ENCODE data around the gene STK10. TPM values are rescaled to one million over a fixed set of nuclear protein-coding genes. Genes with fewer than 3 reads are reported as not detected.

STK10 gene
- total and polyA plus RNA-seq, 4 donors = 17.2 to 65.4 (median 43.6) TPM

DNA sequence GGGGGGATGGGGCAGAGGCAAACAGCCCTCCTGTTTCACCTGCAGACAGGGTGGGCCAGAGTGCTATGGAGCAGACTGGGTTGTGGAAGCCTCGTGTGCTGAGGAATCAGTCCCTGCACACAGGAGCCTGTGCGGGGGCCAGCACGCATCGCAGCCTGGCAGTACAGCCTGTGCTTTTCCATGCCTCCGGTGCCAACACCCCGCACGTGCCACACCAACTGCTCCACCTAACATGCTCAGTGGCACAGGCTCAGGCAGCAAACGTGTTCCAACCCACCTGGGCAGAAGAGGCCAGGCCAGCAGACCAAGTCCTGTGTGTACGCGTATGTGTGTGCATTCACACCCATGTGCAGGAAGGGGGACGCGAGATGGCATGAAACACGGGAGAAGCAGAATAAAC lies 144.2 kb downstream of the STK10 start:
- 89% methylated on average over 13 of the region's 13 CpGs for WGBS, 2 donors
- DNase-seq = no peak

DNA sequence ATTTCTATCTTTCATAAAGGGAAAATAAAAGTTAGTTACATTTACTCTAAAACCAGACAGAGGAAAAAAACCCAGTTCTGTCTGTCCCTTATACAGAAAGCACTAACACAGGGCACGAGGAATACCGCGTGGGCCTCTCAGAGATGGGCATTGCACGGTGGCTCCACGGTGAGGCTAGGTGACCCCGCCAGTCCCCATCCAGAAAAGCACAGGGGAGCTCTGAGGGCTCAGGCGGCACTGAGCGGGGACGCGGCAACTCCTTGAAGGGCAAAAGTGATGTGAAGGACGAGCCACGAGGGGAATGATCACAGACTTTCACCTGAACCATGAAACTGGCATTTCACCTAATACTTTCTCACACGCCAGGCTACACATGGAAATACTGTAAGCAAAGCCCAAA lies 145.8 kb downstream of the STK10 start:
- no peaks in the 10 kb centered on the region for H3K9me3 ChIP-seq (ENCODE audit: control insufficient read depth in 4 of 4, insufficient read depth in 3 of 4, low read length in 3 of 4)
- H3K4me1 ChIP-seq (ENCODE audit: control insufficient read depth in 5 of 5, insufficient read depth in 5 of 5, low read length in 5 of 5) = peaks cover 0 to 5% (median 0%) of the 10 kb centered on the region in 5 donors
- H3K27me3 ChIP-seq (ENCODE audit: control insufficient read depth in 3 of 3, insufficient read depth in 3 of 3, low read length in 2 of 3) = no peaks in the 10 kb centered on the region
- H3K27ac ChIP-seq (ENCODE audit: low read depth in 1 of 2, low read length in 1 of 2) = no peak overlapping the region
- no peak overlapping the region for H3K4me3 ChIP-seq
- TF ChIP-seq, protein P1, sequence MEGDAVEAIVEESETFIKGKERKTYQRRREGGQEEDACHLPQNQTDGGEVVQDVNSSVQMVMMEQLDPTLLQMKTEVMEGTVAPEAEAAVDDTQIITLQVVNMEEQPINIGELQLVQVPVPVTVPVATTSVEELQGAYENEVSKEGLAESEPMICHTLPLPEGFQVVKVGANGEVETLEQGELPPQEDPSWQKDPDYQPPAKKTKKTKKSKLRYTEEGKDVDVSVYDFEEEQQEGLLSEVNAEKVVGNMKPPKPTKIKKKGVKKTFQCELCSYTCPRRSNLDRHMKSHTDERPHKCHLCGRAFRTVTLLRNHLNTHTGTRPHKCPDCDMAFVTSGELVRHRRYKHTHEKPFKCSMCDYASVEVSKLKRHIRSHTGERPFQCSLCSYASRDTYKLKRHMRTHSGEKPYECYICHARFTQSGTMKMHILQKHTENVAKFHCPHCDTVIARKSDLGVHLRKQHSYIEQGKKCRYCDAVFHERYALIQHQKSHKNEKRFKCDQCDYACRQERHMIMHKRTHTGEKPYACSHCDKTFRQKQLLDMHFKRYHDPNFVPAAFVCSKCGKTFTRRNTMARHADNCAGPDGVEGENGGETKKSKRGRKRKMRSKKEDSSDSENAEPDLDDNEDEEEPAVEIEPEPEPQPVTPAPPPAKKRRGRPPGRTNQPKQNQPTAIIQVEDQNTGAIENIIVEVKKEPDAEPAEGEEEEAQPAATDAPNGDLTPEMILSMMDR (IDR thresholded peaks at IDR 0.05; ENCODE audit: control extremely low read depth, extremely low read depth) = no peak
- no peak for ATAC-seq (ENCODE audit: insufficient read depth, low FRiP score)
- peaks cover 0 to 14% (median 0%) of the 10 kb centered on the region in 4 donors for H3K36me3 ChIP-seq (ENCODE audit: control insufficient read depth in 4 of 4, insufficient read depth in 4 of 4, low read length in 4 of 4)
- H3K9ac ChIP-seq (ENCODE audit: insufficient read depth in 1 of 2, low read length in 2 of 2) = no peak overlapping the region
- DNase-seq = no peak
- WGBS, 2 donors = 90 to 92% methylated on average over 13 of the region's 13 CpGs

More for the DNA sequence above, 144.2 kb downstream of the STK10 start:
- TF ChIP-seq, protein P1 (IDR thresholded peaks at IDR 0.05; ENCODE audit: control extremely low read depth, extremely low read depth) = no peak
- Histone ChIP-seq H3K9me3 (ENCODE audit: control insufficient read depth in 4 of 4, insufficient read depth in 3 of 4, low read length in 3 of 4) (no peaks in the 10 kb centered on the region), H3K36me3 (ENCODE audit: control insufficient read depth in 4 of 4, insufficient read depth in 4 of 4, low read length in 4 of 4) (peaks cover 0 to 20% (median under 1%) of the 10 kb centered on the region in 4 donors), H3K27me3 (ENCODE audit: control insufficient read depth in 3 of 3, insufficient read depth in 3 of 3, low read length in 2 of 3) (no peaks in the 10 kb centered on the region), H3K9ac (ENCODE audit: insufficient read depth in 1 of 2, low read length in 2 of 2) (no peak overlapping the region), H3K4me3 (no peak overlapping the region), H3K27ac (ENCODE audit: low read depth in 1 of 2, low read length in 1 of 2) (no peak overlapping the region), H3K4me1 (ENCODE audit: control insufficient read depth in 5 of 5, insufficient read depth in 5 of 5, low read length in 5 of 5) (peaks cover 0 to 5% (median 0%) of the 10 kb centered on the region in 5 donors)
- ATAC-seq (ENCODE audit: insufficient read depth, low FRiP score) = no peak

DNA sequence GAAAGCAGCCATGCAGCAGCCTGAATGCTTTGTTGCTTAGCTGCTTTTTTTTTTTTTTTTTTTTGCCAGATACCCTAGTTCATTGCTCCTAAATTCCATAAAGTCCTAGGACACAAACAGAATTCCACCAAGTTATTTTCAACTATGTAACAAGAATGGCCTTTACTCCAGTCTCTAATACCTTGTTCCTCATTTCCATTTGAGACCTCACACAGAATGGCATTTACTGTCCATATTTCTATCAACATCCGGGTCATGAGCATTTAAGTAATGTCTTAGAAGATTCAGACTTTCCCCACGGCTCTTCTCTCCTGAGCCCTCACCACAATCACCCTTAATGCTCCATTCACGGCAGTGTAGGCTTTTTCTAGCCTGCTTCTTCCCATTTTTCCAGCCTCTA lies 149.9 kb downstream of the STK10 start:
- 77 to 85% methylated on average over 3 of the region's 3 CpGs for WGBS, 2 donors
- ATAC-seq (ENCODE audit: insufficient read depth, low FRiP score) (no peak), DNase-seq (no peak)
- Histone ChIP-seq H3K4me3 (no peak overlapping the region), H3K27ac (ENCODE audit: low read depth in 1 of 2, low read length in 1 of 2) (no peak overlapping the region), H3K9ac (ENCODE audit: insufficient read depth in 1 of 2, low read length in 2 of 2) (no peak overlapping the region), H3K27me3 (ENCODE audit: control insufficient read depth in 3 of 3, insufficient read depth in 3 of 3, low read length in 2 of 3) (no peaks in the 10 kb centered on the region), H3K36me3 (ENCODE audit: control insufficient read depth in 4 of 4, insufficient read depth in 4 of 4, low read length in 4 of 4) (no peaks in the 10 kb centered on the region), H3K9me3 (ENCODE audit: control insufficient read depth in 4 of 4, insufficient read depth in 3 of 4, low read length in 3 of 4) (no peaks in the 10 kb centered on the region), H3K4me1 (ENCODE audit: control insufficient read depth in 5 of 5, insufficient read depth in 5 of 5, low read length in 5 of 5) (peaks cover 0 to 5% (median 0%) of the 10 kb centered on the region in 5 donors)
- TF ChIP-seq, protein P1 (IDR thresholded peaks at IDR 0.05; ENCODE audit: control extremely low read depth, extremely low read depth) = no peak

DNA sequence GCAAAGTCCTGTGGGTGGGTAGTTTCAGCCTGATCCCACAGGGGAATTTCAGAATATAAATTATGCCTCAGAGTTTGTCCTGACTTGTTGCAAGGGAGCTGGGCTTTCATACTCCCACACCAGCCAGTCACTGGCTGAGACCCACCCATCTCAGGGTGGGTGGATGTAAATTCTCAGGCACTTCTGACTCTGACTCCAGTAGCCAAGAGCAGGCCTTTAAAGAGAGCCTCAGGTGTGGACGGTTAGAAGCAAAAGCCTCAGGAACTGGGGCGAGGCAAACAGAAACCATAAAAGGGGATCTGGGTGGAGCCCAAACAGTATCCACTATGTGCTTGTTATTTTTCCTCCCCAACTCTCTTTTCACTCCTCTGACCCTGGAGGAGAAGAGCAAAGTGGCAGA lies 153.0 kb downstream of the STK10 start:
- no peaks in the 10 kb centered on the region for H3K27me3 ChIP-seq (ENCODE audit: control insufficient read depth in 3 of 3, insufficient read depth in 3 of 3, low read length in 2 of 3)
- H3K36me3 ChIP-seq (ENCODE audit: control insufficient read depth in 4 of 4, insufficient read depth in 4 of 4, low read length in 4 of 4) = no peaks in the 10 kb centered on the region
- DNase-seq = no peak
- H3K4me3 ChIP-seq = no peak overlapping the region
- ATAC-seq (ENCODE audit: insufficient read depth, low FRiP score) = no peak
- H3K9me3 ChIP-seq (ENCODE audit: control insufficient read depth in 4 of 4, insufficient read depth in 3 of 4, low read length in 3 of 4) = no peaks in the 10 kb centered on the region
- H3K9ac ChIP-seq (ENCODE audit: insufficient read depth in 1 of 2, low read length in 2 of 2) = no peak overlapping the region
- no peaks in the 10 kb centered on the region for H3K4me1 ChIP-seq (ENCODE audit: control insufficient read depth in 5 of 5, insufficient read depth in 5 of 5, low read length in 5 of 5)
- TF ChIP-seq, protein P1 (IDR thresholded peaks at IDR 0.05; ENCODE audit: control extremely low read depth, extremely low read depth) = no peak
- 16 to 41% methylated on average over 2 of the region's 2 CpGs for WGBS, 2 donors
- no peak overlapping the region for H3K27ac ChIP-seq (ENCODE audit: low read depth in 1 of 2, low read length in 1 of 2)
